Gastroesophageal sphincter (tissue), 4 donors: ENCODE measurements around the gene BATF. TPM values are rescaled to one million over a fixed set of nuclear protein-coding genes. Genes with fewer than 3 reads are reported as not detected.

Experiments
- ATAC-seq: fragments of 150-250 bp; one replicate; pipeline ENCODE4 v1.9.1; 2016; ENCODE audit warnings: mild to moderate bottlenecking, moderate library complexity
- H3K27ac ChIP-seq, 4 donors: fragments of 200-600 bp; sonication (generic) in 3 of 4; 1 replicate in 3 of 4; 2 replicates in 1 of 4; pipeline ENCODE4 v1.5.1; 2016 to 2019
- H3K27me3 ChIP-seq: fragments of 200-600 bp; sonication (generic); one replicate; pipeline ENCODE4 v1.5.1; 2019
- H3K36me3 ChIP-seq, 2 donors: fragments of 200-600 bp; sonication (generic); one replicate each; pipeline ENCODE4 v1.5.1; 2019; ENCODE audit warnings: control low read depth in 1 of 2
- H3K4me1 ChIP-seq, 3 donors: fragments of 200-600 bp; sonication (generic); 1 replicate in 2 of 3; 2 replicates in 1 of 3; pipeline ENCODE4 v1.5.1; 2016 to 2019; ENCODE audit warnings: control low read depth in 2 of 3
- H3K4me3 ChIP-seq, 2 donors: fragments of 200-600 bp; sonication (generic); one replicate each; pipeline ENCODE4 v1.5.1; 2019; ENCODE audit warnings: mild to moderate bottlenecking in 1 of 2, moderate library complexity in 1 of 2
- H3K9me3 ChIP-seq, 3 donors: fragments of 200-600 bp; sonication (generic); one replicate each; pipeline ENCODE4 v1.5.1; 2017 to 2019; ENCODE audit warnings: control low read depth in 2 of 3
- EP300 ChIP-seq: sonication (generic); formaldehyde crosslinking; IDR thresholded peaks from one replicate; pipeline ENCODE4 v1.6.1; 2017; ENCODE audit warnings: antibody characterized with exemption, mild to moderate bottlenecking
- POLR2A ChIP-seq, 2 donors: fragments of 450-650 bp; IDR thresholded peaks; one replicate each; pipeline ENCODE4 v1.6.1; 2017; ENCODE audit warnings: antibody characterized with exemption in 2 of 2, mild to moderate bottlenecking in 2 of 2, moderate library complexity in 1 of 2
- POLR2AphosphoS5 ChIP-seq: sonication (generic); formaldehyde crosslinking; IDR thresholded peaks from one replicate; pipeline ENCODE4 v1.6.1; 2017; ENCODE audit warnings: antibody characterized with exemption
- WGBS, 2 donors: methylation state at CpG; one replicate each; pipeline ENCODE4 v1.1.5; 2018; ENCODE audit warnings: low coverage in 1 of 2; 5-methylcytosine and 5-hydroxymethylcytosine counted together
- total RNA-seq, 4 donors: library from RNA; depleted of rRNA; stranded (reverse); fragments of >200 nt; gene quantifications; one replicate each; pipeline ENCODE4 v1.1.0, GENCODE V29; 2016
- TF ChIP-seq, protein P1 (sequence below), 4 experiments: fragments of 200-600 bp in 2 of 4; fragments of 450-650 bp in 2 of 4; sonication (generic) in 1 of 4; IDR thresholded peaks; one replicate each; pipeline ENCODE4 v1.5.1; 2017 to 2019; ENCODE audit warnings: antibody characterized with exemption in 4 of 4, mild to moderate bottlenecking in 2 of 4, moderate library complexity in 2 of 4

Gene BATF
- total RNA-seq, 4 donors from 2014 or later: 2.6 to 16.8 (median 3.2) TPM

DNA sequence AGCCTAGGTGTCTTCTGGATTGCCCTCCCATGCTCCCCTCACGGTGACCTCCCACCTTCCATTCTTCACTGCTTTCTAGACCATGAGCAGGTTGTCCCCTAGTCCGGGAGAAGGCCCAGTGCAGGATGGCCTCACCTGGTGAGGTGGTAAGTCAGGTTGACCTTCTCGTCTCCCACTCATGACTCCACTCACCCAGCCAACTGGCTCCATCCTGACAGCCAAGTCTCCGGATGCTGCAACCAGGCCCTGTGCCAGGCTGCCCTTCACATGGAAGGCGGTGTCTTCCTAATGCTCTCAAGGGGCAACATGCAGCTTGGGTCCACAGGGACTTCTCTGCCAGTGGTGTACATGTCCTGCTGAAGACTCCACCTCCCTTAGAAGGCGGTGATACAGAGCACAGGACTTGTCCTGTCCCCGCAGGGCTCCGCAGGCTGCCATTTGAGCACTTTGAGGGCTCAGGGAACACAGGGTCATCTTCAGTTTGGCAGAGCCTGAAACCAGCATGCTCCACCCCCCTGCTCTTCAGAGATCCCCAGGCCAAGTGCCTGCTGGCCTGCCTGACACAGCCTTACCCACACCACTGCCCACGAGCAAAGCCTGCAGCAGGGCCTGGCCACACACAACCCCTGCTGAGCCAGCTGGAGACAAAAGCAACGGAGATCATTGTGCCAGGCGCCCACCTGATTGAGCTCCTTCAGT lies 25.4 kb downstream of the BATF start:
- no peak for ATAC-seq
- peaks cover 0 to 8% (median 4%) of the 10 kb centered on the region in 3 donors for H3K4me1 ChIP-seq
- no peak for TF ChIP-seq EP300
- no peak for TF ChIP-seq POLR2AphosphoS5
- TF ChIP-seq, protein P1, sequence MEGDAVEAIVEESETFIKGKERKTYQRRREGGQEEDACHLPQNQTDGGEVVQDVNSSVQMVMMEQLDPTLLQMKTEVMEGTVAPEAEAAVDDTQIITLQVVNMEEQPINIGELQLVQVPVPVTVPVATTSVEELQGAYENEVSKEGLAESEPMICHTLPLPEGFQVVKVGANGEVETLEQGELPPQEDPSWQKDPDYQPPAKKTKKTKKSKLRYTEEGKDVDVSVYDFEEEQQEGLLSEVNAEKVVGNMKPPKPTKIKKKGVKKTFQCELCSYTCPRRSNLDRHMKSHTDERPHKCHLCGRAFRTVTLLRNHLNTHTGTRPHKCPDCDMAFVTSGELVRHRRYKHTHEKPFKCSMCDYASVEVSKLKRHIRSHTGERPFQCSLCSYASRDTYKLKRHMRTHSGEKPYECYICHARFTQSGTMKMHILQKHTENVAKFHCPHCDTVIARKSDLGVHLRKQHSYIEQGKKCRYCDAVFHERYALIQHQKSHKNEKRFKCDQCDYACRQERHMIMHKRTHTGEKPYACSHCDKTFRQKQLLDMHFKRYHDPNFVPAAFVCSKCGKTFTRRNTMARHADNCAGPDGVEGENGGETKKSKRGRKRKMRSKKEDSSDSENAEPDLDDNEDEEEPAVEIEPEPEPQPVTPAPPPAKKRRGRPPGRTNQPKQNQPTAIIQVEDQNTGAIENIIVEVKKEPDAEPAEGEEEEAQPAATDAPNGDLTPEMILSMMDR (IDR thresholded peaks at IDR 0.05): no peak
- TF ChIP-seq POLR2A (IDR thresholded peaks at IDR 0.05): no peak
- H3K4me3 ChIP-seq: no peak overlapping the region
- H3K9me3 ChIP-seq: no peaks in the 10 kb centered on the region
- no peak overlapping the region for H3K27ac ChIP-seq
- 100% methylated on average over 1 of the region's 11 CpGs; no CpG with 5 or more reads in 1 of the 2 donors for WGBS, 2 donors
- no peaks in the 10 kb centered on the region for H3K27me3 ChIP-seq
- no peaks in the 10 kb centered on the region for H3K36me3 ChIP-seq

DNA sequence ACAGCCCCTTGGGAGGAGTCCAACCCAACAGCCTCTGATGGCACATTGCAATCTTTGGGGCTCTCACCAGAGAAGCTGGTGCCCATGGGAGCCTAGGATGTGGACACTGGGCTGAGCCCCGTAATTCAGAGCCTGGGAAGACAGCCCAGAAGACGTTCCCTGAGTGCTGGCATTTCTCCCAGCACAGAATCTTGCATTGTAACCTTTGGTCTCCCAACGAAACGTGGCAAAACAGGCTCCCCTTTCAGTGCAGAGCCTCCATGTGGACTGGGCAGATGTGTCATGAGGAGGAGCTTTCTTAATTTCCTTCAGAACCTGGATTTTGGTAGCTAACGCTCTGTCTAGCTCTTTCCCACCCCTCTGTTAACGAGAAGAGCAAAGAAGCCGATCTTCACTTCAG lies 26.3 kb downstream of the BATF start:
- no peak for TF ChIP-seq POLR2A (IDR thresholded peaks at IDR 0.05)
- TF ChIP-seq, protein P1 (IDR thresholded peaks at IDR 0.05): no peak
- TF ChIP-seq EP300: no peak
- no peak for TF ChIP-seq POLR2AphosphoS5

DNA sequence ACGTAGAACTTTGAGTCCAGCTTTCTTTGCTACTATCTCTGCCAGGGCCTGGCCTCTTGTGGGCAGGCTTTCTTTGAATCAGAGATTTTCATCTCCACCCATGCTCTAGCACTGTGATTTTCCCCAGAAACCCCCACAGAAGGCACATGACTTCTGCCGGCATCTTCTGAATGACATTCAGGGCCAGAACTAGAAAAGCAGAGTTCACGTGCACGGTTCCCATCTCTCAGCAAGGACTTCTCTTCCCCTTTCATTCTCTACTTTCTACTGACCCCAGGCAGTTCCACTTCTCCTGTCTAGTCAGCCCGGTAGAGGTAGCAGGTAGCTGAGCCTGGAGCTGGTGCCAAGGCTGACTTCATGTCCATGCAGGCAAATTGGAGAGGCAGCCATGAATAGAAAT lies 26.9 kb downstream of the BATF start:
- Histone ChIP-seq H3K27ac (no peak overlapping the region), H3K36me3 (no peaks in the 10 kb centered on the region), H3K4me1 (no peaks in the 10 kb centered on the region), H3K9me3 (no peaks in the 10 kb centered on the region), H3K4me3 (no peak overlapping the region), H3K27me3 (no peaks in the 10 kb centered on the region)
- WGBS, 2 donors: 74 to 86% methylated on average over 1 to 5 of the region's 5 CpGs
- ATAC-seq: no peak
- TF ChIP-seq POLR2AphosphoS5: no peak
- no peak for TF ChIP-seq EP300
- TF ChIP-seq, protein P1 (IDR thresholded peaks at IDR 0.05): no peak
- TF ChIP-seq POLR2A (IDR thresholded peaks at IDR 0.05): no peak

More for the DNA sequence above, 26.3 kb downstream of the BATF start:
- H3K27me3 ChIP-seq: no peaks in the 10 kb centered on the region
- no peaks in the 10 kb centered on the region for H3K9me3 ChIP-seq
- WGBS, 2 donors: 61% methylated on average over 5 of the region's 7 CpGs; no CpG with 5 or more reads in 1 of the 2 donors
- no peaks in the 10 kb centered on the region for H3K4me1 ChIP-seq
- H3K4me3 ChIP-seq: no peak overlapping the region
- no peak overlapping the region for H3K27ac ChIP-seq
- ATAC-seq: no peak
- no peaks in the 10 kb centered on the region for H3K36me3 ChIP-seq

DNA sequence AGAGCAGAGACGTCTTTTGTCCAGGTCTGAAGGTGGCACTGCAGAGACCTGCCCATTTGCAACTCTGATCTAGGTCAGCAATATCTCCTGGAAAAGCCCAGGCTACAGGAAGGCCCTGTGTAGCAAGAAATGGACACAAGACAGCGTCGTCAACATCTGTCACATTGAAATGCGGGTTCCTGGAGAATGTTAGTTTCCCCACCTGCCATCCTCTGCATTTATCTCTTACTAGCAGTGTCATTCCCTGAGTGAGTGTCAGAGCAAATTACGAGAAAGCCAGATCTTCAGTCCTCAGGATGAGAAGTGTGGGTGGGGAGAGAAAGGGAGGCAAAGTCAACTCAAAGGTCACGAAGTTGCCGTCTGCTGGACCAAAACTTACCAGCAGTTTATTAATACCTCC lies 28.8 kb downstream of the BATF start:
- Histone ChIP-seq H3K36me3 (no peaks in the 10 kb centered on the region), H3K4me1 (no peaks in the 10 kb centered on the region), H3K4me3 (no peak overlapping the region), H3K27me3 (no peaks in the 10 kb centered on the region), H3K9me3 (no peaks in the 10 kb centered on the region), H3K27ac (no peak overlapping the region)
- 85% methylated on average over 5 of the region's 7 CpGs; no CpG with 5 or more reads in 1 of the 2 donors for WGBS, 2 donors
- ATAC-seq: no peak
- TF ChIP-seq POLR2A (IDR thresholded peaks at IDR 0.05): no peak

DNA sequence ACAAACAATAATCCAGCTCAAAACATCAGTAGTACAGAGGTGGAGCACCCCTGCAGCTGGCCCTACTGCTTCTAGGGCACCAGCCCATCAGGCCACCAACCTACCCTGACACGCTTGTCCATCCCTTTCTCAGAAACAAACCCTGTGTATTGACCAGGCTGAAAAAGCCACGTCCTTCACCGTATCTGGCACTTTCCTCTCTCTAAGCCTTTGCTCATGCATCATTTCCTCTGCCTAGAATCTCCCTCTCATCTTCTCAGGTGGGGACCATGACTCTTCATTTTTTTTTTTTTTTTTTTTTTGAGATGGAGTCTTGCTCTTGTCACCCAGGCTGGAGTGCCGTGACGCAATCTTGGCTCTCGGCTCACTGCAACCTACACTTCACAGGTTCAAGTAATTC lies 30.9 kb downstream of the BATF start:
- peaks cover 0 to 8% (median 0%) of the 10 kb centered on the region in 3 donors for H3K9me3 ChIP-seq
- WGBS, 2 donors: 90% methylated on average over 6 of the region's 6 CpGs; no CpG with 5 or more reads in 1 of the 2 donors
- no peak overlapping the region for H3K27ac ChIP-seq
- no peaks in the 10 kb centered on the region for H3K4me1 ChIP-seq
- H3K4me3 ChIP-seq: no peak overlapping the region
- no peak for ATAC-seq
- H3K36me3 ChIP-seq: no peaks in the 10 kb centered on the region
- TF ChIP-seq POLR2A (IDR thresholded peaks at IDR 0.05) (no peak), POLR2AphosphoS5 (no peak), EP300 (no peak)
- TF ChIP-seq, protein P1 (IDR thresholded peaks at IDR 0.05): no peak
- no peaks in the 10 kb centered on the region for H3K27me3 ChIP-seq
